ENCODE data around the gene SLC29A4.
"Not testable (repeated sequence)": the region's sequence is repeated elsewhere in the genome, so short reads cannot be mapped to it uniquely, and the experiment has no call there.

DNA sequence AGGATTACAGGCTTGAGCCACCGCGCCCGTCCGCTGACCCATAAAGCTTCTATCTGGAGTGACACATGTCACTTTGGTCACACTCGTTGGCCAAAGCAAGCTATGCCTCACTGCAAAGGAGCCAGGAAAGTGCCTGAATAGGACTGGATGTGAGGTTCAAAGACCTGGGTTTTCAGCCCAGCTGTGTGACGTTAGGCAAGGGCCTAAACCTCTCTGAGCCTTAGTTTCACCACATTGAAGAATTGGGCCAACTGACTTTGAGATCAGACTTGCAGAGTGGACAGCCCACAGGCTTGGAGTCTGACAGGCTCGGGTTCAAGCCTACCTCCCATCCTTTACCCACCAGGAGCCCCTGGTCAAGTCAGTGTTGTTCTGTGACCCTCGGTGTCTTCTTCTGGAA lies 5.8 kb downstream of the SLC29A4 start:
- TF ChIP-seq, protein P1, sequence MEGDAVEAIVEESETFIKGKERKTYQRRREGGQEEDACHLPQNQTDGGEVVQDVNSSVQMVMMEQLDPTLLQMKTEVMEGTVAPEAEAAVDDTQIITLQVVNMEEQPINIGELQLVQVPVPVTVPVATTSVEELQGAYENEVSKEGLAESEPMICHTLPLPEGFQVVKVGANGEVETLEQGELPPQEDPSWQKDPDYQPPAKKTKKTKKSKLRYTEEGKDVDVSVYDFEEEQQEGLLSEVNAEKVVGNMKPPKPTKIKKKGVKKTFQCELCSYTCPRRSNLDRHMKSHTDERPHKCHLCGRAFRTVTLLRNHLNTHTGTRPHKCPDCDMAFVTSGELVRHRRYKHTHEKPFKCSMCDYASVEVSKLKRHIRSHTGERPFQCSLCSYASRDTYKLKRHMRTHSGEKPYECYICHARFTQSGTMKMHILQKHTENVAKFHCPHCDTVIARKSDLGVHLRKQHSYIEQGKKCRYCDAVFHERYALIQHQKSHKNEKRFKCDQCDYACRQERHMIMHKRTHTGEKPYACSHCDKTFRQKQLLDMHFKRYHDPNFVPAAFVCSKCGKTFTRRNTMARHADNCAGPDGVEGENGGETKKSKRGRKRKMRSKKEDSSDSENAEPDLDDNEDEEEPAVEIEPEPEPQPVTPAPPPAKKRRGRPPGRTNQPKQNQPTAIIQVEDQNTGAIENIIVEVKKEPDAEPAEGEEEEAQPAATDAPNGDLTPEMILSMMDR (IDR thresholded peaks at IDR 0.05; ENCODE audit: low read depth, low read length, missing input control): not testable (repeated sequence)
- not testable (repeated sequence) for TF ChIP-seq TAF1 (conservative IDR thresholded peaks at IDR 0.05); YY1 (IDR thresholded peaks at IDR 0.05); JUND (IDR thresholded peaks at IDR 0.05); RAD21 (IDR thresholded peaks at IDR 0.05); HNF4G (IDR thresholded peaks at IDR 0.05); GABPA (IDR thresholded peaks at IDR 0.05 in 1 of 2, conservative IDR thresholded peaks at IDR 0.05 in 1 of 2); SP1 (IDR thresholded peaks at IDR 0.05); RXRA (IDR thresholded peaks at IDR 0.05); EGR1 (IDR thresholded peaks at IDR 0.05; ENCODE audit: low read depth in 2 of 2)
- TF ChIP-seq, protein P2, sequence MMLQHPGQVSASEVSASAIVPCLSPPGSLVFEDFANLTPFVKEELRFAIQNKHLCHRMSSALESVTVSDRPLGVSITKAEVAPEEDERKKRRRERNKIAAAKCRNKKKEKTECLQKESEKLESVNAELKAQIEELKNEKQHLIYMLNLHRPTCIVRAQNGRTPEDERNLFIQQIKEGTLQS (IDR thresholded peaks at IDR 0.05): not testable (repeated sequence)
- TF ChIP-seq, protein P3, sequence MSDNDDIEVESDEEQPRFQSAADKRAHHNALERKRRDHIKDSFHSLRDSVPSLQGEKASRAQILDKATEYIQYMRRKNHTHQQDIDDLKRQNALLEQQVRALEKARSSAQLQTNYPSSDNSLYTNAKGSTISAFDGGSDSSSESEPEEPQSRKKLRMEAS (IDR thresholded peaks at IDR 0.05): not testable (repeated sequence)
